ENCODE results near the gene KRT86.
"Not testable (repeated sequence)": the region's sequence is repeated elsewhere in the genome, so short reads cannot be mapped to it uniquely, and the experiment has no call there.

DNA sequence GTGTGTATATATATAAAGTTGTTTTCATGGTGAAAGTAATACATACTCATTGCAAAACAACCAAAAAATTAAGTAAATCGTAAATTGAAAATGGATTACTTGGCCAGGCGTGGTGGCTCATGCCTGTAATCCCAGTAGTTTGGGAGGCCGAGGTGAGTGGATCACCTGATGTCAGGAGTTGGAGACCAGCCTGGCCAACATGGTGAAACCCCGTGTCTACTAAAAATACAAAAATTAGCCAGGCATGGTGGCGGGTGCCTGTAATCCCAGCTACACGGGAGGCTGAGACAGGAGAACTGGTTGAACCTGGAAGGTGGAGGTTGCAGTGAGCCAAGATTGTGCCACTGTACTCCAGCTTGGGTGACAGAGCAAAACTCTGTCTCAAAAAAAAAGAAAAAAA lies 34.2 kb upstream of the KRT86 start:
- TF ChIP-seq EZH2 (IDR thresholded peaks at IDR 0.05; ENCODE audit: low read length, missing control alignments); CTCF (conservative IDR thresholded peaks at IDR 0.05 in 1 of 2, IDR thresholded peaks at IDR 0.05 in 1 of 2; ENCODE audit: low read depth in 1 of 2, low read length in 2 of 2): not testable (repeated sequence)
